G401 (cell line): ENCODE data around the gene VDAC1. TPM values are rescaled to one million over a fixed set of nuclear protein-coding genes. Genes with fewer than 3 reads are reported as not detected.
"Not testable (repeated sequence)": the region's sequence is repeated elsewhere in the genome, so short reads cannot be mapped to it uniquely, and the experiment has no call there.

Experiments
- DNase-seq: peaks from one replicate; pipeline ENCODE4 v3.0.0-alpha.2; 2015; ENCODE audit warnings: low spot score
- in situ Hi-C: cut with HindIII; loops from 2 replicates; pipeline ENCODE4 v1.10.0; 2016; ENCODE audit warnings: low sequenced_read_pairs, mixed read lengths
- total RNA-seq: library from RNA; depleted of rRNA; stranded (reverse); fragments of >200 nt; shearing (Covaris generic); gene quantifications from 2 replicates; pipeline ENCODE4 v1.2.3, GENCODE V29; 2014

Gene VDAC1
- total RNA-seq, 1 experiment from 2014 or later = 470 TPM

DNA sequence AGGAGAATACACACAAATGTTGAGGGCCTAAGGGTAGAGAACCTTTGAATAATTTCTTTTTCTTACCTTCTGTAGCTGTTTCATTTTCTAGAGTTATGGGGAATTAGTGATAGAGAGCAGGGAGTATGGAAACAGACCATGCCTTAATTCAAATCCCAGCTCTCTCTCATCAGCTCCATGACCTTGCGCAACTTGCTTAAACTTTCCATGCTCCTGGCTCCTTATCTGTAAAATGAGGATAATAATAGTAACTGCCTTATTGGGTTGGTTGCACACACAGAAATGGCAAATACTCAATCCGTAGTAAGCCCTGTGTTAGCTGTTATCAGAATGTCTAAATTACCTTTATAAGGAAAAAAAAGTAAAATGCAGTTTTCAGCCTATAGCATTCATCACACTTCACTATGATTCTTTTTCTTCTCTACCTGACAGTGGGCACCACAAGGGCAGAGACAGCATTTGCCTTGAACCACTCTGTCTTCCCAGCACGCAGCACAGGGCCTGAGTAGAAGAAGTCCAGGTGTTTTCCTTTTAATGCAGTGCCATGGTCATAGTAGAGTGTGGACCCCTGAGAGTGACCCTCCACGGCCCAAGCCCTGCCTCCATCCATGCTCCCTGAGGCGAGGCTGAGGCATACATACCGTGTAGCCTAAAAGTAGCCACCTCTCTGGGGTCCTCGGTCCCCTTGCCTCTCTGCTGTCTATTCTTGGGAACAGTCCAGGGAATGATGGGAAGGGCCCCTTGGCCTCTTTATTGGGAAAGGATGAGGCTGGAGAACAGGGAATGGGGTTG is 53.8 kb downstream of the VDAC1 start:
- in situ Hi-C loops = no loop called here
- no peak for DNase-seq

DNA sequence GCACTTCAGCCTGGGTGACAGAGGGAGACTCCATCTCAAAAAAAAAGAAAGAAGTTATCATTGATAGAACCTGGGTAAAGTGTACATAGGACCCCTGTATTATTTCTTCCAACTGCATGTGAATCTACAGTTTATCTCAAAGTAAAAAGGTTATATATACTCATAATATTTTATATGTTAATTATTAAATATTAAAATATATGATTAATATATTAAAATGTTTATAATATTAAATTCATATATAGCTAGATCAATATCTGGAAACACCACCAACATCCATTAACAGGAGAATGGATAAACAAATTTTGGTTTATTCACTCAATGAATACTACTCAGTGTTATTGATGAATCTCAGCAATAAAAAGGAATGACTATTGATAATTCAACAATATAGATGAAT is 56.1 kb downstream of the VDAC1 start:
- in situ Hi-C loops = no loop called here
- no peak for DNase-seq

- DNase-seq = no peak
- in situ Hi-C loops = no loop called here
Observed at GRCh38 chr5:133947431-133947841, 57.3 kb downstream of the VDAC1 start.

DNA sequence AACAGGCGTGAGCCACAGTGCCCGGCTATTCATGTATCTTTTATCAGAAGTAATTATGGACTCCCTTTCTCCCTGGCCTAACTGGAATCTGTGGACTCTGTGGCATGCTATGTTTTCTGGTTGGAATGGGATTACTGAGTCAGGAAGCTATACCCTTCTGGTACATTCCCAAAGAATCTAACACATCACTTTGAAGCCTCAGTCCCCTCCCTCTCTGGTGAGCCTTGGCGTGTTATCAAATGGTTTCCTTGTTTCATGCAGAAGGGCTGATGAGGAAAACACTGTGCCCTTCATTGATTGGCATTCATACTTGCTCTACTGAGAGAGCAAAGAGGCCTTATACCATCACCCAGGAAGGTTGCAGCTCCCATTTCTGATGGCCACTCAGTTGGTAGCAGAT is 59.2 kb downstream of the VDAC1 start:
- in situ Hi-C loops = no loop called here
- no peak for DNase-seq

DNA sequence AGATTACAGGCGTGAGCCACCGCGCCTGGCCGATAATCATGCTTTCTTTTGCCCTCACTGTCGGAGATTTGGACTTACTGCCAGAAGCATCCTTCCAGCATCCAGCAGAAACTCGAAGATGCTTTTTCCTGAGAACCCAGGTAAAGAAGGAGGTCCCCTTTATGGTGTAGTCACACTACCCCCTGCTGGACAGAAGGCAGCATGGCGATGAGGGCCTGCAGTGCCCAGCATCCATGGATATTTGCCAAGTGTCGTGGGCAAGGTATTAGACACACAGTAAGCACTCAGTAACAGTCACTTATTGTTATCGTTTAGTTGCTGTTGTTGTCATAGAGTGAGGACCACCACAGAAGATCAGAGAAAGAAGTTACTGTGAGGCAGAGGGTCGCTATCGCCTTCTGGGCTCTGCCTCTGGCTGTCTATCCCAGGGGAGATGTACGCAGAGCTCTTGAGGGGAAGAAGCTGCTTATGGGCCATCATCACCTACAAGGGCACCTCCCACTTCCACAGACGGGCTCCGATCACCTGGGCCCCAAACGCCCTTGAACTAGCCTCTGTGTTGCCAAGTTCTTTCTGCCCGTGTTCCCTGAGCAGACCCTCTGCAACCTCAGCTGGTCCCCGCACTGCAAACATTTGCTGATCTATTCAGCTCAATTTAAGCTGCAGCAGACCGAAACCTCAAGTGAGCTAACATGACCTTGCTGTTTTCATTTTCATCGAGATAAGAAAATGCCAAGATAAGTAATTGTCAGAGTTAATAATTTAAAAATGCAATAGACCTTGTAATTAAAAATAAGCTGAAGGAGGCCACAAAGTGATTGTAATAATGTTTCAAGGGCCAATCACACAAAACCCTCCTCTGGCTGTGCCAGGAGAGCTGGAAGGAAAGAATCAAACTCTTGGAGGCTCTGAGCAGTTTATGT is 60.3 kb downstream of the VDAC1 start:
- in situ Hi-C loops = no loop called here

DNA sequence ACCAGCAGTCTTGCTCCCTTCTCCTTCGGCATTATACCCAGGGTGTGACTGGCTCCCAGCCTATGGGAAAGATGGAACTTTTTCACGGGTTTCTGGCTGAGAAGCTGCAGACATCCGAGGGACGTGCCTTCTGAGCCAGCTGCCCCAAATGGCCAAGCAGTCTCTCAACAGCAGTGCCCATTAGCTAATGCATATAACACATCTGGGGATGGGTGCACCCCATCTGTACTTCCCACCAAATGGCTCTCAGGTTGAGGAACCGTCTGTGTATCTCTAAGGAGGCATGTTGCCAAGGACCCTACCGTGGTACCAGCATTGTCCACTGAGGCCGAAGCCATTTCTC is 61.3 kb downstream of the VDAC1 start:
- in situ Hi-C loops = no loop called here
- DNase-seq = no peak

More for the DNA sequence above, 60.3 kb downstream of the VDAC1 start:
- DNase-seq = peak; percentile 61

GRCh38 chr5:133942614-133943474 is 61.9 kb downstream of the VDAC1 start:
- DNase-seq = peak; percentile 29
- in situ Hi-C loops = no loop called here

DNA sequence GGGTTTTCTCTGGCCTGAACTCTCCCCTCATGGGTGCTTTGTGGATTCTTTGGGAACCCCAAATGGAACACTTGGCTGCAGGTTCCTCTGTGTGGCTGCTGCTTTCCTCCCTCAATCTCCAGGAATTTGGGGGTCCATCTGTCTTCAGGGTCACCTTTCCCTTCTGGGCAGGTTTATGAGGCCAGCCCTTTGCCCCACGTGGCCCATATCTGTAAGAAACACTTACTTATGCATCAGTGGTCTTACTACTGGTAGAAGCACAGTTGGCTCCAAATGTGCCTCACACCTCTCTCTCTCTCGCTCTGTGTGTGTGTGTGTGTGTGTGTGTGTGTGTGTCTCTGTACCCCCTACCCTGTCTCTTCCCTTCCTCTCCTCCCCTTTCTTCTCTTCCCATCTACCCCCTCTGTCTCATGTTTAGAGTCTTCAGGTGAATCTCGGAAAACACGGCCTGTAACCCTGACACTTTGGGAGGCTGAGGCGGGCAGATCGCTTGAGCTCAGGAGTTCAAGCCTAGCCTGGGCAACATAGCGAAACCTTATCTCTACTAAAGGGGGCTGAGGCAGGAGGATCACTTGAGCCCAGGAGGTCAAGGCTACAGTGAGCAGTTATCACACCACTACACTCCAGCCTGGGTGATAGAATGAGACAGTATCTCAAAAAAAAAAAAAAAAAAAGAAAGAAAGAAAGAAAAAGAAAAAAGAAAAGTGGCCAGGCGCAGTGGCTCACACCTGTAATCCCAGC is 63.1 kb downstream of the VDAC1 start:
- in situ Hi-C loops = no loop called here
- no peak for DNase-seq

GRCh38 chr5:133939668-133940067 is 65.1 kb downstream of the VDAC1 start:
- in situ Hi-C loops = no loop called here
- no peak for DNase-seq

DNA sequence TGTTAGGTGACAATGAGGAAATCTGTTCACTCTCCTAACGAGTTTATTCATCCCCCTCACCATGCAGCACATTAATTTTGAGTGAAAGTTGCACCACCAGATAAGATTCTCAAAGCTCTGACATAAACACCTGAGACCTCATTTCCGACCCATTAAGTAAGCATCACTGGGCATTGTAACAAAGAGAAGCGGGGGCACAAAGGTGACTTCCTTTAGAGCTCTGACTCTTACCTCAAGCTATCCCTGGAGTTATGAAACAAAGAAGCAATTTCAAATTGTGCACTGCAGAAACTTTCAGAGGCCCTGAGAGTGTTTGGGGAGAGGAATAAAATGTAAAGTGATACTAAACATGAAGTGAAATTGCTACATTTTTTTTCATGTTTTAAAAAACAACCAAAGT is 65.8 kb downstream of the VDAC1 start:
- DNase-seq = no peak
- in situ Hi-C loops = no loop called here

GRCh38 chr5:133938039-133938821 is 66.5 kb downstream of the VDAC1 start:
- no peak for DNase-seq
- in situ Hi-C loops = no loop called here

DNA sequence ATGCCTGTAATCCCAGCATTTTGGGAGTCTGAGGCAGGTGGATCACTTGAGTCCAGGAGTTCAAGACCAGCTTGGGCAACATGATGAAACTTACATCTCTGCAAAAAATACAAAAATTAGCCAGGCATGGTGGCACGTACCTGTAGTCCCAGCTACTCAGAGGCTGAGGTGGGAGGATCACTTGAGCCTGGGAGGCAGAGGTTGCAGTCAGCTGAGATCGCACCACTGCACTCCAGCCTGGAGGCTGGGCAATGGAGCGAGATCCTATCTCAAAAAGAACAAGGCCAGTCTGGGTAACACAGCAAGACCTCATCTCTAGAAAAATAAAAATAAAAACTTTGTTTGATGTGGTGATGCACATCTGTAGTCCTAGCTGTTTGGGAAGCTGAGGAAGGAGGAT is 67.1 kb downstream of the VDAC1 start:
- in situ Hi-C loops, DNase-seq: not testable (repeated sequence)

GRCh38 chr5:133936651-133937015 is 68.1 kb downstream of the VDAC1 start:
- in situ Hi-C loops = no loop called here
- DNase-seq = no peak

- DNase-seq, in situ Hi-C loops: not testable (repeated sequence)
Observed at GRCh38 chr5:133935991-133936650, 68.7 kb downstream of the VDAC1 start.

- DNase-seq = no peak
- in situ Hi-C loops = no loop called here
Observed at GRCh38 chr5:133935667-133935940, 69.2 kb downstream of the VDAC1 start.

DNA sequence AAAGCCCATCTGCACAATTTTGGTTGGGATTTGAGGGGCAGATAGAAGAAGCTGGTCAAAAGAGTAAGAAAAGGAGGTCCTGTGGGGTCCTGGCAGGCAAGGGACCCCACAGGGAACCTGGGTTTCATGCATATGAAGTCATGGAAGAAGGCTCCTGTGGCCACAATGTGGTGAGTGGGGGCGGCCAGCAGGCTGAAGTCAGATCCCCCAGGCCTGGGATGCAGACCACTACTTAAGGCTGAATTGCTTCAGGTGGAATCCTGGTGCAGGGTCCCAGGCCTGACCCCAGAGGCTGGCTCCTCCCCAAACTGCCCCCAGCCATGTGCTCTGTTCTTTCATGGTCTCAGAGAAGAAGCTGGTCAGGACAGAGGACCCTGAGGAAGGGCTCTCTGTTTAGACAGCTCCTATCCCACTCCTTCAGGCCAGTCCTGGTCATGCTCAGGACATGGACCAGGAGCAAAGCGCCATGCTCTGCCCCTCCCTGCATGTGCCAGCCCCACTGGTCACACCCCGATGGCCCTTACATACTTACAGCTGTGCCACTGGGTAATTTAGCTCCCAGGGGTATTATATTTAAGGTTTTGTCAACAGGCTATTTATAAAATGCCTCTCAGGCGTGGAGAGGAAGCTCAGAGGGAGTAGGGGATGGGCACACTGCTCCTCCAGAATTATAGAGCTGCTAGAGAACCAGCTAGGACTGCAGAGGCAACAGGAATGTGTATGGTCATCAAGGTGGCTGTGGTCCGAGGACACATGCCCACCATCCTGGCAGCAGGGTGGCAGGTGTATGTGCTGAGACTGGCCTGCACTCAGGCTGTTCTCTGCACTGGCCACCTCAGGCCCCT is 69.7 kb downstream of the VDAC1 start:
- in situ Hi-C loops = no loop called here
- DNase-seq = no peak

- in situ Hi-C loops = no loop called here
- no peak for DNase-seq
Observed at GRCh38 chr5:133934311-133934710, 70.5 kb downstream of the VDAC1 start.
